Measurements from ENCODE around the gene DLX6. TPM values are rescaled to one million over a fixed set of nuclear protein-coding genes. Genes with fewer than 3 reads are reported as not detected.

The DLX6 gene
- total RNA-seq, 2 donors from 2014 or later, result not detected

DNA sequence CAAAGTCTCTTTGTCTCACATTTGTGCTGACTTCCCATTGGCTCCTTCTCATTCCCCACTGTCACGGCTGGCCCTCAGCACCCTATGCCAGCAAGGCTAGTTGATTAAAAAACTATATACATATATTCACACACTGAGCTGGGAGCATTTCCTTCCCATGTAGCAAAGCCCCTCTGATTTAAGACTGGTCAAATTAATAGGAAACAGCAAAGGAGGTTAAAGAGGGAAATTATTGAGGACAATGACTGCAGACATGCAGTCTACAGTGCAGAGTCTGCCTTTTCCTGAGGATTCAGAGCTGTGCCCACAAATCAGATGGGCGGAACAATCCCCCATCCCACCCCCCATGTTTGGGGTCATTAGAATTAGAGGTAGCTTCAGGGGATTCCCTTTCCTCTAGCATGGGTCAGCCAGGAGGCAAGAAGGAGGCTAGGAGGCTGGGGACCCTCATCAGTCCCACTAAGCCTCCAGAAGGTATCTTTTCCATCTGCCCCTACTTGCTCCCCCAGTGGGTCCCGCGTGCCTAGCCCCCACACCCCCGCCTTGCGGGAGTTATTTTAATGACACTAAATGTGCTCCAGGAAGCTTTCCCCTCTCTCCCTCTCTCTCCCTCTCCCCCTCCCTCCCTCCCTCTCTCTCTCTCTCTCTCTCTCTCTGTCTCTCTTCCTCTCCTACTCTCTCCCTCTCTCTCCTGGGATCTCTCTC is 9.8 kb upstream of the DLX6 start:
- no peak for DNase-seq (ENCODE audit: low spot score)
- peaks cover 0 to 4% of the 10 kb centered on the region in 2 donors for H3K4me1 ChIP-seq (ENCODE audit: control insufficient read depth in 1 of 2, low read depth in 2 of 2)

DNA sequence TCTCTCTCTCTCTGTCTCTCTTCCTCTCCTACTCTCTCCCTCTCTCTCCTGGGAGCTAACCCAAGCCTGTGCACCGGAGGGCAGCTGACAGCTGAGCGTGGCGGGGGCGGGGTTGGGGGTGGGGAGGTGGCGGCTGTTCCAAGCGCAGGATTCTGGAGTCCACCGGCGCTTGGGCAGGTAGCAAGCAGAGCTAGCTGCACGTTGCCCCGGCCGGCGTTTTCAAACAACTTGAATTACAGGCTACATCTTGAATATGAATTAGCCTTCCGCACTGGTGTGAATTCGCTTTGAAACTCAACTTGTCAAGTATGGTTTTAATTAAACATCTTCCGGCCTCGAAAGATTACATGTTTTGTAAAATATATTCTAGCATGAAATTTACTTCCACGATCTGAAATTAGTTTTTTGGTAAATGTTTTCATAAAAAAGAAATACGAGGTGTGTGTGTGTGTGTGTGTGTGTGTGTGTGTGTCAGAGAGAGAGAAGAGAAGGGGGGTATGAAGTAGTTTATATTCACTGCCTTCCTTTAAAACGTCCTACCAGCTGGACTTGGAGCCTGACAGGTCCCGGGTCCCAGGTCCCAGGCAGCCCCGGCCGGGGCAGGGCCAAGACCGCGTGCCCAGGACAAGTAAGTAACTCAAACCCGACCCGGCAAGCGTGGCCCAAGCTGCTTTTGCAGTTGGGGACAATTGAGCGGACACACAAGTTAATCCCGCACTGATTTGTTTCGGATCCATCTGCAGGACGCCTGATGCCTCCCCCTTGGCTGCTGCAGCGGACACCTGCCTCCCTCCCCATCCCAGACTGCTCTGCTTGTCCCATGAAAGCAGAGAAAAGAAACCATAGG is 9.0 kb upstream of the DLX6 start:
- ATAC-seq (ENCODE audit: insufficient number of reproducible peaks, low FRiP score, low read depth) (no peak), DNase-seq (ENCODE audit: low spot score) (no peak)
- Histone ChIP-seq H3K27ac (no peak overlapping the region), H3K36me3 (no peaks in the 10 kb centered on the region), H3K27me3 (replicated peaks; ENCODE audit: insufficient read depth) (peaks cover 48% of the 10 kb centered on the region), H3K9me3 (no peaks in the 10 kb centered on the region), H3K4me1 (ENCODE audit: control insufficient read depth in 1 of 2, low read depth in 2 of 2) (peaks cover 0 to 4% of the 10 kb centered on the region in 2 donors), H3K4me3 (no peak overlapping the region)
- TF ChIP-seq, protein P1, sequence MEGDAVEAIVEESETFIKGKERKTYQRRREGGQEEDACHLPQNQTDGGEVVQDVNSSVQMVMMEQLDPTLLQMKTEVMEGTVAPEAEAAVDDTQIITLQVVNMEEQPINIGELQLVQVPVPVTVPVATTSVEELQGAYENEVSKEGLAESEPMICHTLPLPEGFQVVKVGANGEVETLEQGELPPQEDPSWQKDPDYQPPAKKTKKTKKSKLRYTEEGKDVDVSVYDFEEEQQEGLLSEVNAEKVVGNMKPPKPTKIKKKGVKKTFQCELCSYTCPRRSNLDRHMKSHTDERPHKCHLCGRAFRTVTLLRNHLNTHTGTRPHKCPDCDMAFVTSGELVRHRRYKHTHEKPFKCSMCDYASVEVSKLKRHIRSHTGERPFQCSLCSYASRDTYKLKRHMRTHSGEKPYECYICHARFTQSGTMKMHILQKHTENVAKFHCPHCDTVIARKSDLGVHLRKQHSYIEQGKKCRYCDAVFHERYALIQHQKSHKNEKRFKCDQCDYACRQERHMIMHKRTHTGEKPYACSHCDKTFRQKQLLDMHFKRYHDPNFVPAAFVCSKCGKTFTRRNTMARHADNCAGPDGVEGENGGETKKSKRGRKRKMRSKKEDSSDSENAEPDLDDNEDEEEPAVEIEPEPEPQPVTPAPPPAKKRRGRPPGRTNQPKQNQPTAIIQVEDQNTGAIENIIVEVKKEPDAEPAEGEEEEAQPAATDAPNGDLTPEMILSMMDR (IDR thresholded peaks at IDR 0.05), result no peak

More for the DNA sequence above, 9.8 kb upstream of the DLX6 start:
- peaks cover 40% of the 10 kb centered on the region for H3K27me3 ChIP-seq (replicated peaks; ENCODE audit: insufficient read depth)
- no peak for ATAC-seq (ENCODE audit: insufficient number of reproducible peaks, low FRiP score, low read depth)
- no peak overlapping the region for H3K27ac ChIP-seq
- no peak overlapping the region for H3K4me3 ChIP-seq
- TF ChIP-seq, protein P1 (IDR thresholded peaks at IDR 0.05), result no peak
- H3K36me3 ChIP-seq, result no peaks in the 10 kb centered on the region
- no peaks in the 10 kb centered on the region for H3K9me3 ChIP-seq

DNA sequence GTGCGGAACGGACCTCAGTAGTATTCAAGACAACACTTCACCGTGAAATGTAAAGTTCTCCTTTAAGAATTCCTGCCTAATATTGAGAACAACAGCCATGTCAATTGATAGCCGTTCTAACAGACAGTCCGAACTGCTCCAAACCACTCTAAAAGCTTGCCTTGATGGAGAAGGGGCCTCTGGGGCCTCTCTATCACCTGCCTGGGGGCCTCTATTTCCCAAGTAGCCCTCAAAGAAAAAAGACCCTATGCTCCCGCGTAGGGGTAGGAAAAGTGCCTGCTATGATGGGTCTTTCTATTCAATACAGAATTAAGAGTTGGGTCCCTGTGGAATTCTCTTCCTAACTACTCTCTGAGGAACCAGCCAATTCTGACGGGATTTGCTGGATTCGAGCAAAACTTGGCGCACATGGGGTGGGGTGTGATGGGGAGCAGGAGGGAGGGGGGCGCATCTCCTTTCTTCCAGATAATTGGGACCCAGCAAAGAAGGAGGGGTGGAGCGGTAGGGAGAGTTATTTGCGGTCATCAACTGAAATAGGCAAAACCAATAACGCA is 8.3 kb upstream of the DLX6 start:
- Histone ChIP-seq H3K36me3 (no peaks in the 10 kb centered on the region), H3K4me3 (no peak overlapping the region), H3K4me1 (ENCODE audit: control insufficient read depth in 1 of 2, low read depth in 2 of 2) (peaks cover 0 to 4% of the 10 kb centered on the region in 2 donors), H3K9me3 (no peaks in the 10 kb centered on the region), H3K27me3 (replicated peaks; ENCODE audit: insufficient read depth) (peaks cover 47% of the 10 kb centered on the region), H3K27ac (no peak overlapping the region)
- TF ChIP-seq, protein P1 (IDR thresholded peaks at IDR 0.05), result no peak
- DNase-seq (ENCODE audit: low spot score), result no peak
- no peak for ATAC-seq (ENCODE audit: insufficient number of reproducible peaks, low FRiP score, low read depth)

DNA sequence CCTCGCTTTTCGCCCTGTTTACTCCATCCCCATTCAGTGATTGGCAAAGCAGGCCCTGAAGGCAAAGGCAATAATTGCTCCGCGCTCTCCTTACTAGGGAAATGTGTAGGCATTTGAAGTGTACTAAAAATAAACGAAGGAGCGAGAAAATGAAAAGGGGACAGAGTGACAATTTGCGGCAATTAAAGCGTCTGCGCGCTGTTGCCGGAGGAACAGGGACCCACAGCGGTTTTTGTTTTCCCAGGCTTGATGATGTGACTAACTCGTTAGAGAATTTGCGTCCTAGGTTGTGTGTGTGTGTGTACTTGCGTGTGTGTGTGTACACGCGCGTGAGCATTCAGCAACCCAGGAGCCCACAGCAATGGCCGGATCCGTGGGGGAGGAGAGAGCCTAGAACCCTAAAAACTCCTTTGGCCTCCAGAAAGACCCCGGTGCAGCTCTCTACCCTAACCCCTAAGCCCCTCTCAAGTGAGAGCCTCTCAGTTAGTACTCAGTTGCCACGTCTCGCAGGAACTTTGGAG is 7.8 kb upstream of the DLX6 start:
- H3K27me3 ChIP-seq (replicated peaks; ENCODE audit: insufficient read depth), result peaks cover 48% of the 10 kb centered on the region
- H3K36me3 ChIP-seq, result no peaks in the 10 kb centered on the region
- DNase-seq (ENCODE audit: low spot score) (no peak), ATAC-seq (ENCODE audit: insufficient number of reproducible peaks, low FRiP score, low read depth) (no peak)
- TF ChIP-seq, protein P1 (IDR thresholded peaks at IDR 0.05), result no peak
- H3K9me3 ChIP-seq, result no peaks in the 10 kb centered on the region
- H3K4me1 ChIP-seq (ENCODE audit: control insufficient read depth in 1 of 2, low read depth in 2 of 2), result peaks cover 0 to 2% of the 10 kb centered on the region in 2 donors
- H3K27ac ChIP-seq, result no peak overlapping the region
- no peak overlapping the region for H3K4me3 ChIP-seq

DNA sequence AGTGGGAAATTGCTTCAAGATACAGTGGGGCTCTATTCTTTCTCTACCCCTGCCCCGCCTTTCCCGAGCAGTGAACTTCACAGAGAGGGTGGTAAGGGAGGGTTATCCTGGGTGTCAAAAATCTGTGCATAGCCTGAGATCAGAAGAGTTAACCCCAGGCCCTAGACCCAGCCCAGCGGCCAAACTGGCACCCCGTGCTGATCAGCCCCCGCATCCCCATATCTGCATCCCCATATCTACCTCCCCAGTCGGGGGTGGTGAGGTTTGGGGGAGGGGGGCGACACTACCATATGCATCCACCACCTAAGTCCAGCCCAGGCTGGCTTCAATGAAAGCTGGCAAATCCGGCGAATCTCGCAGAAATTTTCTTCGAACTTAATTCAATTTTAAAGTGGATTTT is 7.0 kb upstream of the DLX6 start:
- no peaks in the 10 kb centered on the region for H3K36me3 ChIP-seq
- no peak overlapping the region for H3K4me3 ChIP-seq
- no peaks in the 10 kb centered on the region for H3K9me3 ChIP-seq
- H3K27ac ChIP-seq, result no peak overlapping the region
- ATAC-seq (ENCODE audit: insufficient number of reproducible peaks, low FRiP score, low read depth) (no peak), DNase-seq (ENCODE audit: low spot score) (no peak)
- H3K4me1 ChIP-seq (ENCODE audit: control insufficient read depth in 1 of 2, low read depth in 2 of 2), result no peaks in the 10 kb centered on the region
- TF ChIP-seq, protein P1 (IDR thresholded peaks at IDR 0.05), result no peak
- peaks cover 49% of the 10 kb centered on the region for H3K27me3 ChIP-seq (replicated peaks; ENCODE audit: insufficient read depth)

All from thoracic aorta (tissue), 2 donors.